ENCODE results near the gene SLC9A3. TPM values are rescaled to one million over a fixed set of nuclear protein-coding genes. Genes with fewer than 3 reads are reported as not detected.
"Not testable (repeated sequence)": the region's sequence is repeated elsewhere in the genome, so short reads cannot be mapped to it uniquely, and the experiment has no call there.

The SLC9A3 gene
- polyA plus RNA-seq, 3 donors: 0.31 to 0.42 (median 0.36) TPM

DNA sequence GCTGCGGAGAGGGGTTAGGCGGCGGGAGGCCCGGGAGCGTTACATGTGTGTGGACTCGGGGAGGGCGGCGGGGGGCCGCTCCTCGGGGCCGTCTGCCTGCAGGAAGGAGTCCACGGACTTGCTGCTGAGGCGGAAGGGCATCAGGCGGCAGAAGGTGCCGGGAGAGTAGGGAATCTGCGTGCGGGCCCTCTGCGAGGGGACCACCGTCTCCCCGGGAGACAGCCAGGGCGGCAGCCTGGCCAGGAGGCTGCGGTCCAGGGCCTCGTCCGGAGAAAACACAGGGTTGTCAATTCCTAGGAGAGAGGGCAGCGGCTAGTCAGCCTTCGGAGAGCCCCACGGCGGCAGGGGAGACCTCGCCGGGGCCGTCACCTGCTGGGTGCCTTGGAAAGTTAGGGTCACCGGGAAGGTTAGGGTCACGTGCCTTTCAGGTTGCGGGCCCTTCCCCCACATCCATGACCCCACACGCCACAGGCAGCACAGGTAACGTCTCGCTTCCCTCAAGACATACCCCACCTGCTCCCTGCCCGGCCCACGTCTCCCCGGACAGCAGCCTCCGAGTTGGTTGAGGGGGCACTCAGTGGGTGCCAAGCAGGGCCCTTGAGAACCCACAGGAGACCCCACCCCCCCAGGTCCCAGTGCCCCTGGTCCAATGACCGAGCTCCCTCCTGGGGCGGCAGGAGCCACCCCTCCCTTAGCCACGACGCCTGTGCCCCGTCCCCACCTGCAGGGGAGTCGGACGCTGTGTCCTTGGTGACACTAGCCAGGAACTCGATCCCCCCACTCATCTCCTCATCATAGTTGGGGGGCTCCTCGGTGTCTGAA lies 49.2 kb downstream of the SLC9A3 start:
- H3K36me3 Mint-ChIP-seq: peaks cover 4 to 5% of the 10 kb centered on the region in 2 donors
- Histone ChIP-seq H3K9me3 (replicated peaks in 1 of 2; ENCODE audit: control insufficient read depth in 1 of 2, insufficient read depth in 1 of 2, low read length in 2 of 2) (no peaks in the 10 kb centered on the region), H3K9ac (ENCODE audit: insufficient read depth, low read length, poor library complexity, severe bottlenecking) (no peak overlapping the region), H3K4me1 (ENCODE audit: control insufficient read depth in 1 of 2, insufficient read depth in 2 of 2, low read length in 2 of 2) (peaks cover 22 to 40% of the 10 kb centered on the region in 2 donors), H2AFZ (ENCODE audit: insufficient read depth, low read depth, low read length, poor library complexity, severe bottlenecking) (no peak overlapping the region), H3K36me3 (replicated peaks in 1 of 2; ENCODE audit: control insufficient read depth in 1 of 2, insufficient read depth in 2 of 2, low read length in 2 of 2) (no peaks in the 10 kb centered on the region), H3K27me3 (ENCODE audit: control insufficient read depth in 2 of 2, insufficient read depth in 2 of 2, low read length in 2 of 2) (peaks cover 4 to 34% of the 10 kb centered on the region in 2 donors), H4K20me1 (ENCODE audit: insufficient read depth, low read length) (peaks cover 14% of the 10 kb centered on the region), H3K27ac (ENCODE audit: low read depth in 1 of 2, low read length in 2 of 2) (no peak overlapping the region), H3K4me2 (replicated peaks; ENCODE audit: extremely low read depth, low read length, poor library complexity, severe bottlenecking) (peak overlapping the region; percentile 55), H3K4me3 (replicated peaks in 1 of 3; ENCODE audit: low read depth in 2 of 3, low read length in 3 of 3) (peak overlapping the region in 1 of 3 experiments; percentile 44), H3K79me2 (ENCODE audit: insufficient read depth, low read length) (no peaks in the 10 kb centered on the region)
- H3K4me1 Mint-ChIP-seq: peaks cover 18% of the 10 kb centered on the region
- DNase-seq: no peak
- intact Hi-C loops (cut with micrococcal nuclease): loop anchor here (5.0 to 10.0 kb wide), 3 partner anchors 70 to 420 kb away; partner anchors contain the start of genes CEP72 (in 2 of the 2), BRD9 (in 1 of the 2) and TRIP13 (in 1 of the 2)
- peaks cover 38 to 59% (median 49%) of the 10 kb centered on the region in 3 donors for H3K27me3 Mint-ChIP-seq (ENCODE audit: low read depth in 3 of 3)
- TF ChIP-seq, protein P1, sequence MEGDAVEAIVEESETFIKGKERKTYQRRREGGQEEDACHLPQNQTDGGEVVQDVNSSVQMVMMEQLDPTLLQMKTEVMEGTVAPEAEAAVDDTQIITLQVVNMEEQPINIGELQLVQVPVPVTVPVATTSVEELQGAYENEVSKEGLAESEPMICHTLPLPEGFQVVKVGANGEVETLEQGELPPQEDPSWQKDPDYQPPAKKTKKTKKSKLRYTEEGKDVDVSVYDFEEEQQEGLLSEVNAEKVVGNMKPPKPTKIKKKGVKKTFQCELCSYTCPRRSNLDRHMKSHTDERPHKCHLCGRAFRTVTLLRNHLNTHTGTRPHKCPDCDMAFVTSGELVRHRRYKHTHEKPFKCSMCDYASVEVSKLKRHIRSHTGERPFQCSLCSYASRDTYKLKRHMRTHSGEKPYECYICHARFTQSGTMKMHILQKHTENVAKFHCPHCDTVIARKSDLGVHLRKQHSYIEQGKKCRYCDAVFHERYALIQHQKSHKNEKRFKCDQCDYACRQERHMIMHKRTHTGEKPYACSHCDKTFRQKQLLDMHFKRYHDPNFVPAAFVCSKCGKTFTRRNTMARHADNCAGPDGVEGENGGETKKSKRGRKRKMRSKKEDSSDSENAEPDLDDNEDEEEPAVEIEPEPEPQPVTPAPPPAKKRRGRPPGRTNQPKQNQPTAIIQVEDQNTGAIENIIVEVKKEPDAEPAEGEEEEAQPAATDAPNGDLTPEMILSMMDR (IDR thresholded peaks at IDR 0.05): no peak
- peak overlapping the region in 1 of 7 donors; percentile 36 for H3K27ac Mint-ChIP-seq
- peak overlapping the region; percentile 64 to 83 for H3K4me3 Mint-ChIP-seq
- peaks cover 0 to 6% (median 4%) of the 10 kb centered on the region in 7 donors for H3K9me3 Mint-ChIP-seq
- 5% methylated on average over 42 of the region's 50 CpGs for WGBS (ENCODE audit: insufficient coverage)

DNA sequence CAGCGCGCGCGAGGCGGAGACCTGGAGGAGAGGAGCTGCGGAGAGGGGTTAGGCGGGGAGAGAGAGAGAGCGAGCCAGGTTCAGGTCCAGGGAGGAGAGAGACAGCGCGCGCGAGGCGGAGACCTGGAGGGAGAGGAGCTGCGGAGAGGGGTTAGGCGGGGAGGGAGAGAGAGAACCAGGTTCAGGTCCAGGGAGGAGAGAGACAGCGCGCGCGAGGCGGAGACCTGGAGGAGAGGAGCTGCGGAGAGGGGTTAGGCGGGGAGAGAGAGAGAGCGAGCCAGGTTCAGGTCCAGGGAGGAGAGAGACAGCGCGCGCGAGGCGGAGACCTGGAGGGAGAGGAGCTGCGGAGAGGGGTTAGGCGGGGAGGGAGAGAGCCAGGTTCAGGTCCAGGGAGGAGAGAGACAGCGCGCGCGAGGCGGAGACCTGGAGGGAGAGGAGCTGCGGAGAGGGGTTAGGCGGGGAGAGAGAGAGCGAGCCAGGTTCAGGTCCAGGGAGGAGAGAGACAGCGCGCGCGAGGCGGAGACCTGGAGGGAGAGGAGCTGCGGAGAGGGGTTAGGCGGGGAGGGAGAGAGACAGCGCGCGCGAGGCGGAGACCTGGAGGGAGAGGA lies 49.9 kb downstream of the SLC9A3 start:
- not testable (repeated sequence) for H3K79me2 ChIP-seq (ENCODE audit: insufficient read depth, low read length); DNase-seq; H3K36me3 ChIP-seq (replicated peaks in 1 of 2; ENCODE audit: control insufficient read depth in 1 of 2, insufficient read depth in 2 of 2, low read length in 2 of 2); H3K9me3 ChIP-seq (replicated peaks in 1 of 2; ENCODE audit: control insufficient read depth in 1 of 2, insufficient read depth in 1 of 2, low read length in 2 of 2); H3K27ac Mint-ChIP-seq; H3K36me3 Mint-ChIP-seq; H3K27ac ChIP-seq (ENCODE audit: low read depth in 1 of 2, low read length in 2 of 2); H3K9me3 Mint-ChIP-seq
- Histone ChIP-seq H3K4me3 (replicated peaks in 1 of 3; ENCODE audit: low read depth in 2 of 3, low read length in 3 of 3) (peak overlapping the region in 2 of 3 experiments; percentile 51 to 87), H3K9ac (ENCODE audit: insufficient read depth, low read length, poor library complexity, severe bottlenecking) (peak overlapping the region; percentile 71), H3K4me2 (replicated peaks; ENCODE audit: extremely low read depth, low read length, poor library complexity, severe bottlenecking) (peak overlapping the region; percentile 100), H4K20me1 (ENCODE audit: insufficient read depth, low read length) (peaks cover 14% of the 10 kb centered on the region), H2AFZ (ENCODE audit: insufficient read depth, low read depth, low read length, poor library complexity, severe bottlenecking) (peak overlapping the region; percentile 86), H3K27me3 (ENCODE audit: control insufficient read depth in 2 of 2, insufficient read depth in 2 of 2, low read length in 2 of 2) (peaks cover 4 to 34% of the 10 kb centered on the region in 2 donors), H3K4me1 (ENCODE audit: control insufficient read depth in 1 of 2, insufficient read depth in 2 of 2, low read length in 2 of 2) (peaks cover 22 to 40% of the 10 kb centered on the region in 2 donors)
- H3K4me3 Mint-ChIP-seq: peak overlapping the region; percentile 82 to 94
- peaks cover 18% of the 10 kb centered on the region for H3K4me1 Mint-ChIP-seq
- intact Hi-C loops (cut with micrococcal nuclease): loop anchor here (5.0 to 10.0 kb wide), 3 partner anchors 70 to 420 kb away; partner anchors contain the start of genes CEP72 (in 2 of the 2), BRD9 (in 1 of the 2) and TRIP13 (in 1 of the 2)
- WGBS (ENCODE audit: insufficient coverage): under 1% methylated on average over 26 of the region's 50 CpGs
- peaks cover 38 to 54% (median 49%) of the 10 kb centered on the region in 3 donors for H3K27me3 Mint-ChIP-seq (ENCODE audit: low read depth in 3 of 3)
